Measurements from ENCODE around the gene IKZF2. TPM values are rescaled to one million over a fixed set of nuclear protein-coding genes. Genes with fewer than 3 reads are reported as not detected.

IKZF2 gene
- 10 to 100 TPM; 11.2 to 18.0 (median 12.9) TPM for total RNA-seq

GRCh38 chr2:213151437-213152064 lies at the start of gene IKZF2:
Gene IKZF2, minus strand, starts transcription at chr2:213151612. Its CDS starts 2,983 bp downstream, at chr2:213148629.
- peak; percentile 98 for ATAC-seq (ENCODE audit: low FRiP score)
- TF ChIP-seq CTCF (IDR thresholded peaks at IDR 0.05), result no peak
- DNase-seq (ENCODE audit: low spot score), result peak; percentile 29

- no peak for ATAC-seq (ENCODE audit: low FRiP score)
- DNase-seq (ENCODE audit: low spot score), result no peak
- TF ChIP-seq CTCF (IDR thresholded peaks at IDR 0.05), result no peak
Measured at GRCh38 chr2:213199871-213200270, 48.5 kb upstream of the IKZF2 start.

- DNase-seq (ENCODE audit: low spot score), result no peak
- no peak for TF ChIP-seq CTCF (IDR thresholded peaks at IDR 0.05)
- ATAC-seq (ENCODE audit: low FRiP score), result no peak
Measured at GRCh38 chr2:213189001-213189899, 37.8 kb upstream of the IKZF2 start.

GRCh38 chr2:213188533-213188867 lies 37.1 kb upstream of the IKZF2 start:
- no peak for DNase-seq (ENCODE audit: low spot score)
- ATAC-seq (ENCODE audit: low FRiP score), result no peak
- TF ChIP-seq CTCF (IDR thresholded peaks at IDR 0.05), result no peak

GRCh38 chr2:213187833-213188532 lies 36.6 kb upstream of the IKZF2 start:
- ATAC-seq (ENCODE audit: low FRiP score) (no peak), DNase-seq (ENCODE audit: low spot score) (no peak)
- TF ChIP-seq CTCF (IDR thresholded peaks at IDR 0.05), result no peak

GRCh38 chr2:213187386-213187785 lies 36.0 kb upstream of the IKZF2 start:
- ATAC-seq (ENCODE audit: low FRiP score) (no peak), DNase-seq (ENCODE audit: low spot score) (no peak)
- no peak for TF ChIP-seq CTCF (IDR thresholded peaks at IDR 0.05)
